Measurements from ENCODE around the gene MCM7.
"Not testable (repeated sequence)": the region's sequence is repeated elsewhere in the genome, so short reads cannot be mapped to it uniquely, and the experiment has no call there.

MCM7 gene

GRCh38 chr7:100101016-100101862 is at the start of gene MCM7, which contains the start of gene AP4M1:
Gene MCM7 (minus strand): TSS chr7:100101397. CDS start chr7:100101294, 103 bp downstream.
Gene AP4M1 (plus strand): TSS chr7:100101643. CDS start chr7:100101715, 72 bp downstream.
- DNase-seq (ENCODE audit: low read depth in 2 of 2) = peak; percentile 92 to 93

GRCh38 chr7:100148559-100149328 is 47.5 kb upstream of the MCM7 start, which contains the start of gene LAMTOR4:
Gene LAMTOR4 (plus strand): TSS chr7:100148918. CDS start chr7:100148973, 55 bp downstream.
- DNase-seq (ENCODE audit: low read depth in 2 of 2) = peak; percentile 91 to 92

GRCh38 chr7:100148225-100148558 is 47.0 kb upstream of the MCM7 start:
- DNase-seq (ENCODE audit: low read depth in 2 of 2) = no peak

GRCh38 chr7:100147278-100147677 is 46.1 kb upstream of the MCM7 start:
- no peak for DNase-seq (ENCODE audit: low read depth in 2 of 2)

GRCh38 chr7:100146350-100146749 is 45.2 kb upstream of the MCM7 start:
- DNase-seq (ENCODE audit: low read depth in 2 of 2) = not testable (repeated sequence)

- DNase-seq (ENCODE audit: low read depth in 2 of 2) = no peak
Observed at GRCh38 chr7:100142461-100142860, 41.3 kb upstream of the MCM7 start.

- no peak for DNase-seq (ENCODE audit: low read depth in 2 of 2)
Observed at GRCh38 chr7:100141555-100141949, 40.4 kb upstream of the MCM7 start.

GRCh38 chr7:100137851-100138760 is 36.9 kb upstream of the MCM7 start:
- DNase-seq (ENCODE audit: low read depth in 2 of 2) = no peak

- peak in 1 of 2 donors; percentile 24 for DNase-seq (ENCODE audit: low read depth in 2 of 2)
Observed at GRCh38 chr7:100132697-100133151, 31.5 kb upstream of the MCM7 start.

GRCh38 chr7:100132126-100132525 is 30.9 kb upstream of the MCM7 start:
- DNase-seq (ENCODE audit: low read depth in 2 of 2) = no peak

GRCh38 chr7:100130608-100131453 is 29.6 kb upstream of the MCM7 start:
- DNase-seq (ENCODE audit: low read depth in 2 of 2) = peak; percentile 77

GRCh38 chr7:100130220-100130607 is 29.0 kb upstream of the MCM7 start:
- DNase-seq (ENCODE audit: low read depth in 2 of 2) = not testable (repeated sequence)

GRCh38 chr7:100128637-100128963 is 27.4 kb upstream of the MCM7 start:
- DNase-seq (ENCODE audit: low read depth in 2 of 2) = no peak

- no peak for DNase-seq (ENCODE audit: low read depth in 2 of 2)
Observed at GRCh38 chr7:100127866-100128636, 26.9 kb upstream of the MCM7 start.

GRCh38 chr7:100126931-100127865 is 26.0 kb upstream of the MCM7 start, which contains the start of gene MBLAC1:
Gene MBLAC1 (plus strand): TSS chr7:100126967. CDS start chr7:100127396, 429 bp downstream.
- peak; percentile 70 to 83 for DNase-seq (ENCODE audit: low read depth in 2 of 2)

GRCh38 chr7:100126239-100126930 is 25.2 kb upstream of the MCM7 start:
- no peak for DNase-seq (ENCODE audit: low read depth in 2 of 2)

GRCh38 chr7:100124301-100125230 is 23.4 kb upstream of the MCM7 start:
- DNase-seq (ENCODE audit: low read depth in 2 of 2) = no peak
